Ovary (tissue), 10 donors: ENCODE data around the gene CEACAM21. TPM values are rescaled to one million over a fixed set of nuclear protein-coding genes. Genes with fewer than 3 reads are reported as not detected.

Source experiments
- DNase-seq, 5 donors: peaks; one replicate each; pipeline ENCODE4 v3.0.0-alpha.2; 2019 to 2020
- H3K27ac ChIP-seq, 2 donors: fragments of 200-600 bp; one replicate each; pipeline versions ENCODE4 v1.5.1 to v1.8.0; 2019 to 2022
- H3K27me3 ChIP-seq: fragments of 200-600 bp; one replicate; pipeline ENCODE4 v1.8.0; 2022
- H3K36me3 ChIP-seq: fragments of 200-600 bp; sonication (generic); one replicate; pipeline ENCODE4 v1.5.1; 2019
- H3K4me1 ChIP-seq: one replicate; pipeline ENCODE4 v1.8.1; 2013; ENCODE audit warnings: mild to moderate bottlenecking, moderate library complexity; ENCODE audit not compliant: insufficient read depth
- H3K4me3 ChIP-seq: fragments of 200-600 bp; sonication (generic); one replicate; pipeline ENCODE4 v1.5.1; 2017
- H3K9me3 ChIP-seq, 2 donors: fragments of 200-600 bp in 1 of 2; sonication (generic) in 1 of 2; one replicate each; pipeline versions ENCODE4 v1.5.1 to v1.8.1; 2013 to 2019; ENCODE audit warnings: mild to moderate bottlenecking in 1 of 2, moderate library complexity in 1 of 2
- CTCF ChIP-seq, 3 donors: fragments of 450-650 bp in 2 of 3; fragments of 200-600 bp in 1 of 3; IDR thresholded peaks; one replicate each; pipeline versions ENCODE4 v1.5.1 to v1.8.0; 2016 to 2022; ENCODE audit warnings: antibody characterized with exemption in 3 of 3, mild to moderate bottlenecking in 1 of 3
- EP300 ChIP-seq: sonication (generic); formaldehyde crosslinking; IDR thresholded peaks from one replicate; pipeline ENCODE4 v1.6.1; 2017; ENCODE audit warnings: antibody characterized with exemption
- POLR2A ChIP-seq: fragments of 450-650 bp; IDR thresholded peaks from one replicate; pipeline ENCODE4 v1.6.1; 2017; ENCODE audit warnings: antibody characterized with exemption, mild to moderate bottlenecking, moderate library complexity
- WGBS, 3 donors: extraction: QIAGEN DNeasy Blood & Tissue Kit in 1 of 3; methylation state at CpG; one replicate each; pipeline versions ENCODE4 v1.1.5 to v1.1.7; 2013 to 2017; 5-methylcytosine and 5-hydroxymethylcytosine counted together
- intact Hi-C, 4 donors: fragments of 100-400 bp; cut with DNase I; formaldehyde crosslinking; loops; one replicate each; pipeline versions ENCODE4 v1.11.0 to v1.15.1; 2022 to 2023
- long read RNA-seq, 3 donors: library from polyadenylated mRNA in 2 of 3; unstranded in 2 of 3; transcript quantifications; one replicate each; pipeline ENCODE4 v2.0.0 and lab custom pipeline, GENCODE V29; 2021 to 2026
- polyA plus RNA-seq, 2 donors: library from polyadenylated mRNA; stranded (reverse); fragments of 200-250 nt in 1 of 2; fragments of 350-450 nt in 1 of 2; fragmentation: Illumina TruSeq in 1 of 2; extraction: RNeasy Lipid Tissue Mini Kit (QIAGEN cat#74804) in 1 of 2; gene quantifications; one replicate each; pipeline ENCODE4 v1.2.3, GENCODE V29; 2013 to 2014
- total RNA-seq, 7 donors: library from RNA; depleted of rRNA in 2 of 7; stranded (reverse); fragments of >200 nt in 2 of 7; fragmentation: NEBNext Ultra II Directional in 3 of 7; extraction: Animal tissue kit (Norgen Biotek cat#: 25700) in 3 of 7; gene quantifications; one replicate each; pipeline versions ENCODE4 v1.1.0 to v1.2.4, GENCODE V29; 2016 to 2023
- donor health status: DM: no; HTN: no; CAD: no; lungs with moderate emphysema.
- donor health status: DM: no; HTN: no; CAD: no.
- donor health status: Bipolar disorder and iron deficiency.
- donor health status: DM: yes; HTN: yes; CAD: no.
- donor health status: DM: no; HTN: no; CAD: no.
- donor health status: DM: yes; HTN: yes; CAD: no.

CEACAM21 gene
- total RNA-seq (1 to 10 TPM in 3 of 7 donors, under 1 TPM in 2, not detected in 2; 0.25 to 1.8 (median 1.1) TPM), polyA plus RNA-seq (10 to 100 TPM in 1 of 2 donors, 1 to 10 TPM in 1; 3.0 to 11.4 TPM)
- long read RNA-seq, donor 1, partial matches to known transcripts, result 0 of 2 reads
- long read RNA-seq, donor 1, other reads (novel, unspliced or antisense), result 1 of 2 reads
- long read RNA-seq, donor 2, result 0 reads
- long read RNA-seq, donor 3, result 0 reads

- WGBS, 3 donors, result 26 to 33% (median 32%) methylated on average over 4 of the region's 4 CpGs
Observed at GRCh38 chr19:41575998-41576397, at the start of gene CEACAM21. Gene CEACAM21 (plus strand): TSS chr19:41576166. CDS start chr19:41576275, 109 bp downstream.

GRCh38 chr19:41527089-41527488 is 48.9 kb upstream of the CEACAM21 start:
- H3K9me3 ChIP-seq, result no peaks in the 10 kb centered on the region
- TF ChIP-seq EP300, result no peak
- TF ChIP-seq POLR2A, result no peak
- no peak for TF ChIP-seq CTCF (IDR thresholded peaks at IDR 0.05)
- H3K36me3 ChIP-seq, result no peaks in the 10 kb centered on the region
- H3K27ac ChIP-seq, result no peak overlapping the region
- 13 to 23% (median 22%) methylated on average over 3 of the region's 3 CpGs for WGBS, 3 donors
- no peak overlapping the region for H3K4me3 ChIP-seq
- no peak for DNase-seq
- no peaks in the 10 kb centered on the region for H3K27me3 ChIP-seq
- no peaks in the 10 kb centered on the region for H3K4me1 ChIP-seq
- intact Hi-C loops, result no loop called here

More at GRCh38 chr19:41575998-41576397, at the start of gene CEACAM21:
- no peak within 1 kb of the TSS for H3K4me3 ChIP-seq
- no peaks in the 10 kb centered on the region for H3K4me1 ChIP-seq
- no peak for TF ChIP-seq CTCF (IDR thresholded peaks at IDR 0.05)
- TF ChIP-seq POLR2A, result no peak
- no peak for TF ChIP-seq EP300
- H3K27me3 ChIP-seq, result no peaks in the 10 kb centered on the region
- H3K27ac ChIP-seq, result no peak within 1 kb of the TSS
- H3K36me3 ChIP-seq, result no peaks in the 10 kb centered on the region
- H3K9me3 ChIP-seq, result no peaks in the 10 kb centered on the region
- no peak for DNase-seq
- intact Hi-C loops, result loop anchor here in 1 of 4 donors (10.0 kb wide), 1 partner anchor 121 kb away; no protein-coding TSS in a partner anchor

GRCh38 chr19:41528106-41528505 is 47.9 kb upstream of the CEACAM21 start:
- Histone ChIP-seq H3K36me3 (no peaks in the 10 kb centered on the region), H3K9me3 (no peaks in the 10 kb centered on the region), H3K4me1 (no peaks in the 10 kb centered on the region), H3K27ac (no peak overlapping the region), H3K4me3 (no peak overlapping the region), H3K27me3 (no peaks in the 10 kb centered on the region)
- intact Hi-C loops, result no loop called here
- WGBS, 3 donors, result 57 to 75% (median 66%) methylated on average over 2 of the region's 2 CpGs
- TF ChIP-seq EP300, result no peak
- no peak for TF ChIP-seq CTCF (IDR thresholded peaks at IDR 0.05)
- no peak for TF ChIP-seq POLR2A
- no peak for DNase-seq

- no peak for TF ChIP-seq POLR2A
- TF ChIP-seq CTCF (IDR thresholded peaks at IDR 0.05), result no peak
- no peak for TF ChIP-seq EP300
- Histone ChIP-seq H3K27ac (no peak overlapping the region), H3K27me3 (no peaks in the 10 kb centered on the region), H3K36me3 (no peaks in the 10 kb centered on the region), H3K4me1 (no peaks in the 10 kb centered on the region), H3K4me3 (no peak overlapping the region), H3K9me3 (no peaks in the 10 kb centered on the region)
- WGBS, 3 donors, result 74 to 78% (median 76%) methylated on average over 4 of the region's 4 CpGs
- intact Hi-C loops, result no loop called here
- no peak for DNase-seq
Observed at GRCh38 chr19:41529484-41530183, 46.3 kb upstream of the CEACAM21 start.
